HepG2 (cell line): Measurements from ENCODE around the gene LRRC45.

Experiments
- AGO2 ChIP-seq: fragments of 200-400 bp; formaldehyde crosslinking; optimal IDR thresholded peaks from 2 replicates; pipeline ENCODE3; 2017; ENCODE audit warnings: mild to moderate bottlenecking, low read depth, low read length, moderate library complexity
- E2F5 ChIP-seq: sonication (generic); formaldehyde crosslinking; conservative IDR thresholded peaks from 2 replicates; pipeline ENCODE4 v1.4.0; 2020; ENCODE audit warnings: missing genetic modification reagents
- EED ChIP-seq: sonication (generic); formaldehyde crosslinking; IDR thresholded peaks from 2 replicates; pipeline ENCODE4 v1.5.0; 2020; ENCODE audit warnings: mild to moderate bottlenecking, missing genetic modification reagents
- HCFC1 ChIP-seq: fragments of 150-350 bp; IDR thresholded peaks from 2 replicates; pipeline ENCODE4 v1.6.1; 2014; ENCODE audit warnings: low read depth, low read length
- POLR2A ChIP-seq, 2 experiments: IDR thresholded peaks; 2 replicates each; pipeline ENCODE4 v1.6.1; 2011; ENCODE audit warnings: low read depth in 2 of 2, low read length in 2 of 2, mild to moderate bottlenecking in 1 of 2, moderate library complexity in 1 of 2; ENCODE audit not compliant: insufficient read depth in 1 of 2
- YY1 ChIP-seq: IDR thresholded peaks from 2 replicates; pipeline ENCODE4 v1.6.1; 2011; ENCODE audit warnings: low read length, low read depth, moderate library complexity, mild to moderate bottlenecking; ENCODE audit not compliant: insufficient read depth, insufficient replicate concordance

GRCh38 chr17:82024859-82025258 lies 1.8 kb downstream of the LRRC45 start:
- TF ChIP-seq AGO2 (peak; percentile 72), POLR2A (IDR thresholded peaks at IDR 0.05; ENCODE audit: insufficient read depth in 1 of 2, low read depth in 2 of 2, low read length in 2 of 2) (no peak), YY1 (no peak), EED (CRISPR knock-in tag) (no peak), HCFC1 (no peak), E2F5 (CRISPR knock-in tag) (no peak)
